Fibroblast of lung (primary cell): ENCODE results near the gene SLC9A8. TPM values are rescaled to one million over a fixed set of nuclear protein-coding genes. Genes with fewer than 3 reads are reported as not detected.

Source experiments
- DNase-seq, 2 donors: peaks; one replicate each; pipeline versions ENCODE4 v3.0.0 to v3.0.0-alpha.2; 2010; ENCODE audit warnings: low read depth in 2 of 2
- H2AFZ ChIP-seq: 2 replicates; pipeline ENCODE4 v1.5.1; 2012; ENCODE audit warnings: low read length, control low read depth, inconsistent platforms
- H3K27ac ChIP-seq: 2 replicates; pipeline ENCODE4 v1.5.1; 2011; ENCODE audit warnings: low read length, control low read depth; ENCODE audit not compliant: insufficient read depth
- H3K27me3 ChIP-seq: 2 replicates; pipeline ENCODE4 v1.5.1; 2011; ENCODE audit warnings: mild to moderate bottlenecking, low read length; ENCODE audit not compliant: control insufficient read depth, insufficient read depth
- H3K36me3 ChIP-seq: 2 replicates; pipeline ENCODE4 v1.5.1; 2011; ENCODE audit warnings: low read length; ENCODE audit not compliant: control insufficient read depth, insufficient read depth
- H3K4me1 ChIP-seq: 2 replicates; pipeline ENCODE4 v1.5.1; 2011; ENCODE audit warnings: low read length; ENCODE audit not compliant: control insufficient read depth, insufficient read depth; ENCODE audit errors: extremely low read depth
- H3K4me2 ChIP-seq: 2 replicates; pipeline ENCODE4 v1.5.1; 2011; ENCODE audit warnings: low read length, control low read depth; ENCODE audit not compliant: insufficient read depth; ENCODE audit errors: extremely low read depth
- H3K4me3 ChIP-seq, 4 experiments: fragments of 200-600 bp in 1 of 4; sonication (generic) in 1 of 4; replicated peaks in 1 of 4; 2 replicates each; pipeline ENCODE4 v1.5.1; 2011 to 2016; ENCODE audit warnings: low read length in 4 of 4, low read depth in 3 of 4, mild to moderate bottlenecking in 3 of 4, control low read depth in 2 of 4, inconsistent platforms in 1 of 4, mixed read lengths in 1 of 4; ENCODE audit not compliant: insufficient read depth in 1 of 4; ENCODE audit errors: control extremely low read depth in 1 of 4
- H3K79me2 ChIP-seq: 2 replicates; pipeline ENCODE4 v1.5.1; 2012; ENCODE audit warnings: mild to moderate bottlenecking, low read length, inconsistent platforms; ENCODE audit not compliant: control insufficient read depth, insufficient read depth
- H3K9ac ChIP-seq: 2 replicates; pipeline ENCODE4 v1.5.1; 2011; ENCODE audit warnings: mild to moderate bottlenecking, low read length, control low read depth; ENCODE audit not compliant: insufficient read depth
- H3K9me3 ChIP-seq: 2 replicates; pipeline ENCODE4 v1.5.1; 2012; ENCODE audit warnings: low read depth, low read length; ENCODE audit not compliant: control insufficient read depth, insufficient read depth
- H4K20me1 ChIP-seq: 2 replicates; pipeline ENCODE4 v1.5.1; 2011; ENCODE audit warnings: low read length; ENCODE audit not compliant: control insufficient read depth, insufficient read depth; ENCODE audit errors: extremely low read depth
- EZH2 ChIP-seq: IDR thresholded peaks from 2 replicates; pipeline ENCODE4 v1.5.1; 2012; ENCODE audit warnings: low read length, control low read depth, mild to moderate bottlenecking; ENCODE audit errors: missing control alignments
- polyA plus RNA-seq, 2 donors: library from polyadenylated mRNA; depleted of rRNA in 1 of 2; stranded (reverse) in 1 of 2; unstranded in 1 of 2; fragments of >200 nt; gene quantifications; 2 replicates each; pipeline ENCODE4 v1.2.1, GENCODE V29; 2011 to 2012; ENCODE audit warnings: missing spikeins in 1 of 2
- total RNA-seq: library from RNA; depleted of rRNA; stranded (reverse); fragments of >200 nt; gene quantifications from 2 replicates; pipeline ENCODE4 v1.2.1, GENCODE V29; 2014
- TF ChIP-seq, protein P1 (sequence below), 2 donors: IDR thresholded peaks in 1 of 2; conservative IDR thresholded peaks in 1 of 2; 1 replicate in 1 of 2; 2 replicates in 1 of 2; pipeline ENCODE4 v1.5.1; 2011 to 2012; ENCODE audit warnings: low read length in 2 of 2, control low read depth in 1 of 2, inconsistent platforms in 1 of 2, low read depth in 1 of 2, mild to moderate bottlenecking in 1 of 2

The SLC9A8 gene
- total and polyA plus RNA-seq, 2 donors (not counting 1 experiment from before 2014, with no cell fraction given), result 2.4 to 15.5 TPM

DNA sequence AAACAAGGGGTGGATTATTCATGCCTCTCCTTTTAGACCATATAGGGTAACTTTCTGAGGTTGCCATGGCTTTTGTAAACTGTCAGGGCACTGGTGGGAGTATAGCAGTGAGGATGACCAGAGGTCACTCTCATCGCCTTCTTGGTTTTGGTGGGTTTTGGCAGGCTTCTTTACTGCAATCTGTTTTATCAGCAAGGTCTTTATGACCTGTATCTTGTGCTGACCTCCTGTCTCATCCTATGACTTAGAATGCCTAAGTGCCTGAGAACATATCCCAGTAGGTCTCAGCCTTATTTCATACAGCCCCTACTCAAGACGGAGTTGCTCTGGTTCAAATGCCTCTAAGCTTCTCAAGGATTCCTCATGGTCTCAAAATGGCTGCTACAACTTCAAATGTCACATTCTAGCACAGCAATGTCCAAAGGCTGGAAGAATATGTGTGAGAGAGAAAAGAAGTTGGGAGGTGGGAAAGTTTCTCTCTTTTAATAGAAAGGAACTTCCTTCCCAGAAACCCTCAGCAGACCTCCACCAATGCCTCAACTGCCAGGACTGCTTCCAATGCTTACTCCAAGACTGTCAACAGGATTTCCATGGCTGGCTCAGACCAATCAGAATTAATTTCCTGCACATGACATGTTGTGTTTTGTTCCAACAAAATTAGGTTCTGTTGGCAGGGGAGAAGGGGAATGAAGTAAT lies 46.6 kb upstream of the SLC9A8 start:
- no peaks in the 10 kb centered on the region for H3K79me2 ChIP-seq
- H3K36me3 ChIP-seq, result no peaks in the 10 kb centered on the region
- peaks cover 7% of the 10 kb centered on the region for H3K4me1 ChIP-seq
- H3K27ac ChIP-seq, result no peak overlapping the region
- no peaks in the 10 kb centered on the region for H3K9me3 ChIP-seq
- TF ChIP-seq EZH2, result no peak
- TF ChIP-seq, protein P1, sequence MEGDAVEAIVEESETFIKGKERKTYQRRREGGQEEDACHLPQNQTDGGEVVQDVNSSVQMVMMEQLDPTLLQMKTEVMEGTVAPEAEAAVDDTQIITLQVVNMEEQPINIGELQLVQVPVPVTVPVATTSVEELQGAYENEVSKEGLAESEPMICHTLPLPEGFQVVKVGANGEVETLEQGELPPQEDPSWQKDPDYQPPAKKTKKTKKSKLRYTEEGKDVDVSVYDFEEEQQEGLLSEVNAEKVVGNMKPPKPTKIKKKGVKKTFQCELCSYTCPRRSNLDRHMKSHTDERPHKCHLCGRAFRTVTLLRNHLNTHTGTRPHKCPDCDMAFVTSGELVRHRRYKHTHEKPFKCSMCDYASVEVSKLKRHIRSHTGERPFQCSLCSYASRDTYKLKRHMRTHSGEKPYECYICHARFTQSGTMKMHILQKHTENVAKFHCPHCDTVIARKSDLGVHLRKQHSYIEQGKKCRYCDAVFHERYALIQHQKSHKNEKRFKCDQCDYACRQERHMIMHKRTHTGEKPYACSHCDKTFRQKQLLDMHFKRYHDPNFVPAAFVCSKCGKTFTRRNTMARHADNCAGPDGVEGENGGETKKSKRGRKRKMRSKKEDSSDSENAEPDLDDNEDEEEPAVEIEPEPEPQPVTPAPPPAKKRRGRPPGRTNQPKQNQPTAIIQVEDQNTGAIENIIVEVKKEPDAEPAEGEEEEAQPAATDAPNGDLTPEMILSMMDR (conservative IDR thresholded peaks at IDR 0.05 in 1 of 2, IDR thresholded peaks at IDR 0.05 in 1 of 2; ENCODE audit: low read depth in 1 of 2, low read length in 2 of 2), result no peak
- H4K20me1 ChIP-seq, result no peaks in the 10 kb centered on the region
- DNase-seq, result no peak
- no peak overlapping the region for H3K4me3 ChIP-seq
- no peak overlapping the region for H3K4me2 ChIP-seq
- H2AFZ ChIP-seq, result no peak overlapping the region
- no peak overlapping the region for H3K9ac ChIP-seq
- no peaks in the 10 kb centered on the region for H3K27me3 ChIP-seq

DNA sequence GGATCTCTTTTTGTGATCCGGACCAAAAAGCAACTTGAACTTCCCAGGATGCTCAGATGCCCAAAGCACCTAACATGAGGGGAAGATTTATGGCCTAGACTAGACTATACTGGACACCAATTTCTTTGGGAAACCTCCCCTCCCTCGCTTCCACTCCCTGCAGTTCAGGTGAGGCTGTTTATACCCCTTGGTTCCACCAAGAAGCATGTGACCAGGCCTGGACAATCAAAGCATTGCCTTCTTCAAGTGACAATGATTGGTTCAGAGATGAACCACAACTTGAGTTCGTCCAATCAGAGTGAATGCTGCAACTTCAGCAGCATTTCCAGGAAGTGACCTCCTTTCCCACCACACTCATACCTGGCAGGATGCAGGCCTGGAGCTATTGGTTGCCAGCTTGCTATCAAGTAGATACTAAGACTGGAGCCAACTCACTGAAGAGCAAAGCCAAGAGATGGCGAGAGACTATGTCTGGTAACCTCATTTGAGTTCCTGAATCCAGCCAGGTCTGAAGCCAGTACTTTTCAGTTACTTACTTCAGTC lies 45.6 kb upstream of the SLC9A8 start:
- Histone ChIP-seq H3K79me2 (no peaks in the 10 kb centered on the region), H2AFZ (no peak overlapping the region), H3K4me2 (no peak overlapping the region), H3K27me3 (no peaks in the 10 kb centered on the region), H3K36me3 (no peaks in the 10 kb centered on the region), H3K9me3 (no peaks in the 10 kb centered on the region), H3K9ac (no peak overlapping the region), H3K27ac (no peak overlapping the region), H4K20me1 (no peaks in the 10 kb centered on the region), H3K4me1 (peaks cover 7% of the 10 kb centered on the region), H3K4me3 (no peak overlapping the region)
- TF ChIP-seq EZH2, result no peak
- TF ChIP-seq, protein P1 (conservative IDR thresholded peaks at IDR 0.05 in 1 of 2, IDR thresholded peaks at IDR 0.05 in 1 of 2; ENCODE audit: low read depth in 1 of 2, low read length in 2 of 2), result no peak
- DNase-seq, result no peak

DNA sequence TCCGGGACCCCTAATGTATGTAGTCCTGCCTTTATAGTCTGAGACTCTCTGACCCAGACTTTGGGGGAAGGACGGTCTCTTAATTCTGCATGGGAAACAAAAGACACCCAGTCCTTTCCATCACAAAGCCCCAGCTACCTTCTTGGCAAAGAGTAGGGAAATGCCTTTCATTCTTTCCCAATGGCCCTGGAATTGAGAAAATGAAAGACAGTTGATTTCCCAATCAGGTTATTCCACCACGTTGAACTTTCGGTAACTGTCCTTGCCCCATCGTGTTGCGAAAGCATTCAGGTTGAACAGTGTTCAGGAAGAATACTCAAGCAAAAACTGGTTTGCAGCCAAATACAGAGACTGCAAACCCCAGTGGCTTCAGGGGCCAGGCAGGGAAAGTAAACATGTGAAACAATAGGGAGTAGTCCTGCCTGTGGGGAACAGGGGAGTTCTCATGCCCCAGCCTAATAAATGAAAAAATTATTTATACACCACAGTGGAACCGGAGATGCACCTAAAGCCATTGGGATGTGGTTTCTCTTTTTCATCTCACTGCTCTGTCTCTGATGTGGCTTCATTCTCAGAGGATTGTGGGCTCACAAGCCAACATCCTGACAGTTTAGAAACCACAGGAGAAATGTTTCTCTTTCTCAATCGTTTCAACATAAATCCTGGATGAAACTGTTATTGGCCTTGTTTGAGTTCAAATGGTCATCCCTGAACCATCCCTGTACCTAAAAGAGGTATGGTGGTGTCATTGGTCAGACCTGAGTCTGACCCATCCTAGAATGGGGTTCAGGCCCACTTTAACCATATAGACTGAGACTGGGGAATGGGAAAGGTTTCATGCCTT lies 44.2 kb upstream of the SLC9A8 start:
- Histone ChIP-seq H3K9me3 (no peaks in the 10 kb centered on the region), H3K4me3 (no peak overlapping the region), H3K9ac (no peak overlapping the region)

More for the DNA sequence above, 44.2 kb upstream of the SLC9A8 start:
- Histone ChIP-seq H4K20me1 (no peaks in the 10 kb centered on the region), H3K36me3 (no peaks in the 10 kb centered on the region), H2AFZ (no peak overlapping the region), H3K4me1 (peaks cover 9% of the 10 kb centered on the region), H3K79me2 (no peaks in the 10 kb centered on the region), H3K4me2 (peak overlapping the region; percentile 49), H3K27me3 (no peaks in the 10 kb centered on the region), H3K27ac (no peak overlapping the region)
- peak; percentile 77 to 89 for DNase-seq
- TF ChIP-seq, protein P1 (conservative IDR thresholded peaks at IDR 0.05 in 1 of 2, IDR thresholded peaks at IDR 0.05 in 1 of 2; ENCODE audit: low read depth in 1 of 2, low read length in 2 of 2), result no peak
- no peak for TF ChIP-seq EZH2
